ENCODE results near the gene ATF7. TPM values are rescaled to one million over a fixed set of nuclear protein-coding genes. Genes with fewer than 3 reads are reported as not detected.

Gene ATF7
- total and polyA plus RNA-seq, 2 of the 4 experiments (the other 2 are of a cell fraction), result 7.0 to 16.3 TPM

- no TSS peak for BruUV-seq (replicated peaks)
- ChIA-PET POLR2A (ENCODE audit: unreplicated experiment) (interaction anchor here (0.6 to 1.0 kb wide), 3 partner anchors 9 to 238 kb away, joined by 4 to 9 read pairs (median 4); no protein-coding TSS in a partner anchor), CTCF (interaction anchor here (0.7 to 1.1 kb wide), 2 partner anchors 11 to 21 kb away, joined by 3 to 6 read pairs; no protein-coding TSS in a partner anchor)
- Histone ChIP-seq H4K20me1 (ENCODE audit: insufficient read depth, low read length) (peaks cover 3% of the 10 kb centered on the region), H2BK120ac (ENCODE audit: low read depth, low read length) (peak within 1 kb of the TSS; percentile 89), H3K4me1 (ENCODE audit: control insufficient read depth, insufficient read depth, low read length) (peaks cover 14% of the 10 kb centered on the region), H3K27me3 (ENCODE audit: control insufficient read depth, insufficient read depth, low read length) (no peaks in the 10 kb centered on the region), H3K18ac (ENCODE audit: low read depth, low read length) (peak within 1 kb of the TSS; percentile 90), H3K9me3 (ENCODE audit: control insufficient read depth, insufficient read depth, low read length) (no peaks in the 10 kb centered on the region), H3K9ac (ENCODE audit: low read depth, low read length) (peak within 1 kb of the TSS; percentile 91), H3K36me3 (ENCODE audit: control insufficient read depth, insufficient read depth, low read length) (peaks cover 16% of the 10 kb centered on the region), H2BK15ac (ENCODE audit: low read depth, low read length) (peak within 1 kb of the TSS; percentile 67; the same call in 2 of the 3 replicates), H2AFZ (replicated peaks; ENCODE audit: low read length, poor library complexity) (peak within 1 kb of the TSS; percentile 100), H3K14ac (replicated peaks; ENCODE audit: low read depth, low read length) (peak within 1 kb of the TSS; percentile 98), H4K8ac (ENCODE audit: low read depth in 2 of 2, low read length in 2 of 2) (peak within 1 kb of the TSS; percentile 97 to 100), H3K56ac (ENCODE audit: extremely low read depth, insufficient read depth, low read length) (peak within 1 kb of the TSS; percentile 91), H3K9me1 (ENCODE audit: insufficient read depth, low read length) (peaks cover 32% of the 10 kb centered on the region), H3K79me1 (ENCODE audit: low read depth in 1 of 2, low read length in 2 of 2) (peaks cover 28 to 75% of the 10 kb centered on the region in 2 experiments; a peak in 3 of 4 replicates), H2AK5ac (ENCODE audit: low read depth, low read length) (peak within 1 kb of the TSS; percentile 93), H3K27ac (ENCODE audit: insufficient read depth, low read length) (peak within 1 kb of the TSS; percentile 96), H2BK20ac (ENCODE audit: low read depth, low read length) (peak within 1 kb of the TSS; percentile 20; the same call in 1 of the 2 replicates), H2AK9ac (replicated peaks; ENCODE audit: low read depth, low read length, poor library complexity) (peak within 1 kb of the TSS; percentile 96), H3K23ac (ENCODE audit: low read depth, low read length) (peak within 1 kb of the TSS; percentile 91), H4K5ac (ENCODE audit: low read depth, low read length) (peak within 1 kb of the TSS; percentile 98), H3K4me3 (ENCODE audit: insufficient read depth, low read depth, low read length) (peak within 1 kb of the TSS; percentile 76), H2BK5ac (ENCODE audit: low read depth, low read length, poor library complexity, severe bottlenecking) (peak within 1 kb of the TSS; percentile 96), H4K91ac (ENCODE audit: insufficient read depth, low read depth, low read length) (peak within 1 kb of the TSS; percentile 98), H3K4me2 (ENCODE audit: low read depth, low read length) (peak within 1 kb of the TSS; percentile 93), H3K4ac (ENCODE audit: low read depth, low read length) (peak within 1 kb of the TSS; percentile 98)
- intact Hi-C loops (cut with micrococcal nuclease) (loop anchor here (2.0 to 5.0 kb wide), 2 partner anchors 49 to 180 kb away; partner anchors contain the start of genes AAAS and PCBP2), in situ Hi-C loops (cut with MboI; ENCODE audit: low sequenced_read_pairs) (loop anchor here (10.0 kb wide), 1 partner anchor 176 kb away; the partner anchor contains the start of gene AAAS), dilution Hi-C loops (cut with HindIII; ENCODE audit: low sequenced_read_pairs, unreplicated experiment) (no loop called here)
- ATAC-seq (ENCODE audit: low read depth) (peak; percentile 71), DNase-seq (peak; percentile 100)
- 0% methylated on average over 14 of the region's 74 CpGs; no CpG with 5 or more reads in 1 of the 2 experiments for WGBS, 2 experiments (ENCODE audit: extremely low coverage in 2 of 2, insufficient read length in 1 of 2)
- TF ChIP-seq SMC3 (IDR thresholded peaks at IDR 0.05; ENCODE audit: low read depth, low read length) (no peak), RFX5 (IDR thresholded peaks at IDR 0.05; ENCODE audit: low read depth, low read length) (peak; percentile 67; the same call in 1 of the 2 replicates), CTCF (conservative IDR thresholded peaks at IDR 0.05; ENCODE audit: low read depth, low read length) (0 out of 2 replicates have a peak, but pooled peaks have one; percentile 9), RCOR1 (IDR thresholded peaks at IDR 0.05; ENCODE audit: insufficient replicate concordance, low read length) (no peak), ELK1 (IDR thresholded peaks at IDR 0.05; ENCODE audit: borderline replicate concordance, low read depth, low read length) (no peak), MAFK (IDR thresholded peaks at IDR 0.05; ENCODE audit: low read depth, low read length) (no peak), FOS (IDR thresholded peaks at IDR 0.05; ENCODE audit: low read depth, low read length) (no peak), CEBPB (IDR thresholded peaks at IDR 0.05; ENCODE audit: low read depth, low read length) (peak; percentile 50), NFE2L2 (IDR thresholded peaks at IDR 0.05; ENCODE audit: low read depth, low read length) (no peak), CHD1 (IDR thresholded peaks at IDR 0.05; ENCODE audit: low read depth, low read length) (no peak), MXI1 (IDR thresholded peaks at IDR 0.05; ENCODE audit: borderline replicate concordance, low read depth, low read length) (peak; percentile 26; the same call in 1 of the 2 replicates), BHLHE40 (IDR thresholded peaks at IDR 0.05; ENCODE audit: low read depth, low read length) (peak; percentile 51; the same call in 1 of the 2 replicates), POLR2A (IDR thresholded peaks at IDR 0.05; ENCODE audit: low read depth, low read length) (peak; percentile 76)
Measured at GRCh38 chr12:53500776-53501614, 125.2 kb downstream of the ATF7 start, which contains the start of gene TARBP2. Gene TARBP2 (plus strand): TSS chr12:53501283. CDS start chr12:53501409, 126 bp downstream.

All from IMR-90 (cell line).